NCI-H146 treated with DMSO at 0.1 percent for 48 hours (cell line): Measurements from ENCODE around the gene MBD4.
"Not testable (repeated sequence)": the region's sequence is repeated elsewhere in the genome, so short reads cannot be mapped to it uniquely, and the experiment has no call there.

ENCODE experiments used
- DNase-seq: peaks from one replicate; lab custom pipeline; 2025; ENCODE audit not compliant: unreplicated experiment; lab: John Stamatoyannopoulos, UW

Gene MBD4

GRCh38 chr3:129412542-129413198 is 27.1 kb downstream of the MBD4 start:
- DNase-seq, result no peak

GRCh38 chr3:129410971-129411370 is 28.8 kb downstream of the MBD4 start:
- DNase-seq, result no peak

- DNase-seq, result no peak
These were observed 30.2 kb downstream of the MBD4 start for GRCh38 chr3:129409541-129409940.

- no peak for DNase-seq
These were observed 35.1 kb downstream of the MBD4 start for GRCh38 chr3:129404610-129405009.

GRCh38 chr3:129404130-129404529 is 35.6 kb downstream of the MBD4 start:
- DNase-seq, result no peak

GRCh38 chr3:129403450-129403849 is 36.3 kb downstream of the MBD4 start:
- no peak for DNase-seq

- no peak for DNase-seq
These were observed 37.1 kb downstream of the MBD4 start for GRCh38 chr3:129402616-129403015.

- DNase-seq, result no peak
These were observed 37.5 kb downstream of the MBD4 start for GRCh38 chr3:129402210-129402609.

- no peak for DNase-seq
These were observed 39.8 kb downstream of the MBD4 start for GRCh38 chr3:129399895-129400357.

- DNase-seq, result peak; percentile 97
These were observed 40.4 kb downstream of the MBD4 start for GRCh38 chr3:129399145-129399894.

- no peak for DNase-seq
These were observed 41.0 kb downstream of the MBD4 start for GRCh38 chr3:129398803-129399144.

- DNase-seq, result not testable (repeated sequence)
These were observed 45.8 kb downstream of the MBD4 start for GRCh38 chr3:129393760-129394564.

- DNase-seq, result no peak
These were observed 46.5 kb downstream of the MBD4 start for GRCh38 chr3:129393271-129393670.

- DNase-seq, result not testable (repeated sequence)
These were observed 47.5 kb downstream of the MBD4 start for GRCh38 chr3:129392106-129392887.

- not testable (repeated sequence) for DNase-seq
These were observed 48.2 kb downstream of the MBD4 start for GRCh38 chr3:129391583-129391982.

- no peak for DNase-seq
These were observed 50.2 kb downstream of the MBD4 start for GRCh38 chr3:129389572-129389937.

GRCh38 chr3:129388791-129389571 is 50.8 kb downstream of the MBD4 start:
- DNase-seq, result not testable (repeated sequence)

GRCh38 chr3:129387487-129387886 is 52.3 kb downstream of the MBD4 start:
- DNase-seq, result no peak

- DNase-seq, result no peak
These were observed 52.8 kb downstream of the MBD4 start for GRCh38 chr3:129386984-129387383.

- not testable (repeated sequence) for DNase-seq
These were observed 54.2 kb downstream of the MBD4 start for GRCh38 chr3:129385507-129385906.
